ENCODE results near the gene APBA2.

APBA2 gene

GRCh38 chr15:29062626-29063025 lies 176.9 kb downstream of the APBA2 start (continued):
- no peak for TF ChIP-seq ATF2 (tag by site-specific recombination; IDR thresholded peaks at IDR 0.05; ENCODE audit: low read depth)
- TF ChIP-seq, protein P1, sequence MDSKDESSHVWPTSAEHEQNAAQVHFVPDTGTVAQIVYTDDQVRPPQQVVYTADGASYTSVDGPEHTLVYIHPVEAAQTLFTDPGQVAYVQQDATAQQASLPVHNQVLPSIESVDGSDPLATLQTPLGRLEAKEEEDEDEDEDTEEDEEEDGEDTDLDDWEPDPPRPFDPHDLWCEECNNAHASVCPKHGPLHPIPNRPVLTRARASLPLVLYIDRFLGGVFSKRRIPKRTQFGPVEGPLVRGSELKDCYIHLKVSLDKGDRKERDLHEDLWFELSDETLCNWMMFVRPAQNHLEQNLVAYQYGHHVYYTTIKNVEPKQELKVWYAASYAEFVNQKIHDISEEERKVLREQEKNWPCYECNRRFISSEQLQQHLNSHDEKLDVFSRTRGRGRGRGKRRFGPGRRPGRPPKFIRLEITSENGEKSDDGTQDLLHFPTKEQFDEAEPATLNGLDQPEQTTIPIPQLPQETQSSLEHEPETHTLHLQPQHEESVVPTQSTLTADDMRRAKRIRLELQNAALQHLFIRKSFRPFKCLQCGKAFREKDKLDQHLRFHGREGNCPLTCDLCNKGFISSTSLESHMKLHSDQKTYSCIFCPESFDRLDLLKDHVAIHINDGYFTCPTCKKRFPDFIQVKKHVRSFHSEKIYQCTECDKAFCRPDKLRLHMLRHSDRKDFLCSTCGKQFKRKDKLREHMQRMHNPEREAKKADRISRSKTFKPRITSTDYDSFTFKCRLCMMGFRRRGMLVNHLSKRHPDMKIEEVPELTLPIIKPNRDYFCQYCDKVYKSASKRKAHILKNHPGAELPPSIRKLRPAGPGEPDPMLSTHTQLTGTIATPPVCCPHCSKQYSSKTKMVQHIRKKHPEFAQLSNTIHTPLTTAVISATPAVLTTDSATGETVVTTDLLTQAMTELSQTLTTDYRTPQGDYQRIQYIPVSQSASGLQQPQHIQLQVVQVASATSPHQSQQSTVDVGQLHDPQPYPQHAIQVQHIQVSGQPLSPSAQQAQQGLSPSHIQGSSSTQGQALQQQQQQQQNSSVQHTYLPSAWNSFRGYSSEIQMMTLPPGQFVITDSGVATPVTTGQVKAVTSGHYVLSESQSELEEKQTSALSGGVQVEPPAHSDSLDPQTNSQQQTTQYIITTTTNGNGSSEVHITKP (tag by site-specific recombination; IDR thresholded peaks at IDR 0.05), result no peak

DNA sequence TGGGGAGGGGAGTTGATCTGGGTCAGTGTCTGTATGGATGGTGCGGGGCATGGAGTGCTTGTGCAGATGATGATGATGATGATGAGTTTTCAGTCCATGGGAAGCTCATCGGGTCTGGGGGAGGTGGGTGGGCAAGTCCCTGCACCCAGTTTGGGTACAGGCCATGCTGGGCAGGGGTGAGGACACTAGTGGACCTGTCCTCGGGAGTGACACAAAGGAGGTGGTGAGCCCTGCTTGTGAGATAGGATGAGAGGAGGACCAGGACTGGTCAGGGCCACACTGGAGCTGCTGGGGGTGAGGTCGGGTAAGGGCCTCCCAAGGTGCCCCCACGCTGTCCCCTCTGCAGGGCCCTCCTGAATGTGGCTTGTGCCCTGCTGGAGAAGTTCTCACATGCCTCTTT lies 177.9 kb downstream of the APBA2 start:
- Histone ChIP-seq H3K36me3 (ENCODE audit: control insufficient read depth in 2 of 2, insufficient read depth in 1 of 2, low read length in 2 of 2) (no peaks in the 10 kb centered on the region), H3K27ac (ENCODE audit: extremely low read depth, low read depth, low read length) (no peak overlapping the region), H3K9me3 (ENCODE audit: control insufficient read depth, insufficient read depth, low read depth, low read length) (no peaks in the 10 kb centered on the region), H3K4me1 (ENCODE audit: control insufficient read depth, insufficient read depth, low read length) (no peaks in the 10 kb centered on the region), H3K4me3 (ENCODE audit: low read depth, low read length) (no peak overlapping the region)
- ChIA-PET POLR2A (no interaction called here), CTCF (no interaction called here)
- TF ChIP-seq ZNF133 (tag by site-specific recombination; IDR thresholded peaks at IDR 0.05), result no peak
- no peak for TF ChIP-seq ZNF175 (tag by site-specific recombination; IDR thresholded peaks at IDR 0.05)
- TF ChIP-seq ZNF549 (tag by site-specific recombination; IDR thresholded peaks at IDR 0.05), result no peak
- no peak for TF ChIP-seq ZNF791 (tag by site-specific recombination; IDR thresholded peaks at IDR 0.05)
- no peak for TF ChIP-seq ZNF510 (tag by site-specific recombination; IDR thresholded peaks at IDR 0.05; ENCODE audit: insufficient replicate concordance)
- no peak for TF ChIP-seq ZNF785 (tag by site-specific recombination; IDR thresholded peaks at IDR 0.05)
- TF ChIP-seq TSHZ1 (tag by site-specific recombination; IDR thresholded peaks at IDR 0.05; ENCODE audit: borderline replicate concordance), result no peak

GRCh38 chr15:29064290-29064689 lies 178.5 kb downstream of the APBA2 start:
- Histone ChIP-seq H3K36me3 (ENCODE audit: control insufficient read depth in 2 of 2, insufficient read depth in 1 of 2, low read length in 2 of 2) (no peaks in the 10 kb centered on the region), H3K4me1 (ENCODE audit: control insufficient read depth, insufficient read depth, low read length) (no peaks in the 10 kb centered on the region), H3K27ac (ENCODE audit: extremely low read depth, low read depth, low read length) (no peak overlapping the region), H3K9me3 (ENCODE audit: control insufficient read depth, insufficient read depth, low read depth, low read length) (no peaks in the 10 kb centered on the region), H3K4me3 (ENCODE audit: low read depth, low read length) (no peak overlapping the region)
- ChIA-PET CTCF (no interaction called here), POLR2A (no interaction called here)
- TF ChIP-seq ZSCAN16 (tag by site-specific recombination; IDR thresholded peaks at IDR 0.05), result no peak
- TF ChIP-seq ZNF560 (tag by site-specific recombination; IDR thresholded peaks at IDR 0.05; ENCODE audit: borderline replicate concordance), result no peak
- TF ChIP-seq MEIS1 (CRISPR knock-in tag; IDR thresholded peaks at IDR 0.05; ENCODE audit: borderline replicate concordance), result no peak
- no peak for TF ChIP-seq PBX3 (CRISPR knock-in tag; IDR thresholded peaks at IDR 0.05)
- TF ChIP-seq REPIN1 (tag by site-specific recombination; IDR thresholded peaks at IDR 0.05; ENCODE audit: low read depth), result no peak
- TF ChIP-seq, protein P2, sequence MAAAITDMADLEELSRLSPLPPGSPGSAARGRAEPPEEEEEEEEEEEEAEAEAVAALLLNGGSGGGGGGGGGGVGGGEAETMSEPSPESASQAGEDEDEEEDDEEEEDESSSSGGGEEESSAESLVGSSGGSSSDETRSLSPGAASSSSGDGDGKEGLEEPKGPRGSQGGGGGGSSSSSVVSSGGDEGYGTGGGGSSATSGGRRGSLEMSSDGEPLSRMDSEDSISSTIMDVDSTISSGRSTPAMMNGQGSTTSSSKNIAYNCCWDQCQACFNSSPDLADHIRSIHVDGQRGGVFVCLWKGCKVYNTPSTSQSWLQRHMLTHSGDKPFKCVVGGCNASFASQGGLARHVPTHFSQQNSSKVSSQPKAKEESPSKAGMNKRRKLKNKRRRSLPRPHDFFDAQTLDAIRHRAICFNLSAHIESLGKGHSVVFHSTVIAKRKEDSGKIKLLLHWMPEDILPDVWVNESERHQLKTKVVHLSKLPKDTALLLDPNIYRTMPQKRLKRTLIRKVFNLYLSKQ (tag by site-specific recombination; IDR thresholded peaks at IDR 0.05; ENCODE audit: borderline replicate concordance), result no peak
- no peak for TF ChIP-seq KLF7 (tag by site-specific recombination; IDR thresholded peaks at IDR 0.05; ENCODE audit: borderline replicate concordance)
- TF ChIP-seq TCF7L2 (IDR thresholded peaks at IDR 0.05; ENCODE audit: borderline replicate concordance, low read depth, low read length), result no peak
- TF ChIP-seq ZNF623 (tag by site-specific recombination; IDR thresholded peaks at IDR 0.05), result no peak
- no peak for TF ChIP-seq ZNF76 (tag by site-specific recombination; IDR thresholded peaks at IDR 0.05; ENCODE audit: borderline replicate concordance, low read depth)
- no peak for TF ChIP-seq HIC1 (tag by site-specific recombination; IDR thresholded peaks at IDR 0.05)
